ENCODE data around the gene CTXN1. TPM values are rescaled to one million over a fixed set of nuclear protein-coding genes. Genes with fewer than 3 reads are reported as not detected.
A peak's percentile ranks its signal among the peaks of the same experiment; 100 is the strongest.
"Not testable (repeated sequence)": the region's sequence is repeated elsewhere in the genome, so short reads cannot be mapped to it uniquely, and the experiment has no call there.

CTXN1 gene
- total RNA-seq, 2 donors from 2014 or later: 0.78 TPM; not detected in 1

- Mint-ChIP-seq H3K9me3 (no peaks in the 10 kb centered on the region), H3K36me3 (no peaks in the 10 kb centered on the region)
These were observed 5.5 kb upstream of the CTXN1 start for GRCh38 chr19:7931221-7932061.

GRCh38 chr19:7930765-7931164 lies 4.8 kb upstream of the CTXN1 start:
- Mint-ChIP-seq H3K27ac (peak overlapping the region; percentile 65 to 75), H3K36me3 (no peaks in the 10 kb centered on the region), H3K9me3 (no peaks in the 10 kb centered on the region)
- DNase-seq (ENCODE audit: low spot score in 2 of 2) (no peak), ATAC-seq (no peak)

More at GRCh38 chr19:7931221-7932061, 5.5 kb upstream of the CTXN1 start:
- peak overlapping the region in 1 of 2 donors; percentile 75 for H3K27ac Mint-ChIP-seq
- no peak for DNase-seq (ENCODE audit: low spot score in 2 of 2)
- no peak for ATAC-seq

GRCh38 chr19:7930030-7930429 lies 4.1 kb upstream of the CTXN1 start:
- not testable (repeated sequence) for H3K9me3 Mint-ChIP-seq; H3K36me3 Mint-ChIP-seq; DNase-seq (ENCODE audit: low spot score in 2 of 2)
- peak in 1 of 2 donors; percentile 73 for ATAC-seq
- H3K27ac Mint-ChIP-seq: peak overlapping the region; percentile 68 to 75

GRCh38 chr19:7928741-7929701 lies 3.1 kb upstream of the CTXN1 start:
- ATAC-seq: peak; percentile 19 to 47
- Mint-ChIP-seq H3K9me3 (no peaks in the 10 kb centered on the region), H3K36me3 (no peaks in the 10 kb centered on the region), H3K27ac (peak overlapping the region; percentile 52 to 87)
- DNase-seq (ENCODE audit: low spot score in 2 of 2): peak in 1 of 2 donors; percentile 76

- DNase-seq (ENCODE audit: low spot score in 2 of 2) (no peak), ATAC-seq (no peak)
- H3K36me3 Mint-ChIP-seq: no peaks in the 10 kb centered on the region
- H3K27ac Mint-ChIP-seq: peak overlapping the region in 1 of 2 donors; percentile 52
- no peaks in the 10 kb centered on the region for H3K9me3 Mint-ChIP-seq
These were observed 2.4 kb upstream of the CTXN1 start for GRCh38 chr19:7928334-7928706.

- no peaks in the 10 kb centered on the region for H3K36me3 Mint-ChIP-seq
- no peaks in the 10 kb centered on the region for H3K9me3 Mint-ChIP-seq
- DNase-seq (ENCODE audit: low spot score in 2 of 2) (no peak), ATAC-seq (no peak)
- H3K27ac Mint-ChIP-seq: no peak overlapping the region
These were observed 1.8 kb upstream of the CTXN1 start for GRCh38 chr19:7927605-7928333.

GRCh38 chr19:7926727-7927604 lies 1.0 kb upstream of the CTXN1 start:
- peak overlapping the region in 1 of 2 donors; percentile 44 for H3K27ac Mint-ChIP-seq
- no peak for ATAC-seq
- no peaks in the 10 kb centered on the region for H3K9me3 Mint-ChIP-seq

GRCh38 chr19:7925171-7925851 lies 624 bp downstream of the CTXN1 start:
- Mint-ChIP-seq H3K9me3 (no peaks in the 10 kb centered on the region), H3K27ac (no peak overlapping the region), H3K36me3 (no peaks in the 10 kb centered on the region)
- ATAC-seq (peak in 1 of 2 donors; percentile 48), DNase-seq (ENCODE audit: low spot score in 2 of 2) (peak in 1 of 2 donors; percentile 90)

More at GRCh38 chr19:7926727-7927604, 1.0 kb upstream of the CTXN1 start:
- DNase-seq (ENCODE audit: low spot score in 2 of 2): no peak
- H3K36me3 Mint-ChIP-seq: no peaks in the 10 kb centered on the region

GRCh38 chr19:7924651-7925170 lies 1.2 kb downstream of the CTXN1 start:
- DNase-seq (ENCODE audit: low spot score in 2 of 2) (no peak), ATAC-seq (no peak)
- H3K36me3 Mint-ChIP-seq: peaks cover 0 to 3% of the 10 kb centered on the region in 2 donors
- H3K27ac Mint-ChIP-seq: no peak overlapping the region
- no peaks in the 10 kb centered on the region for H3K9me3 Mint-ChIP-seq

GRCh38 chr19:7924241-7924640 lies 1.7 kb downstream of the CTXN1 start:
- no peak for ATAC-seq
- no peak for DNase-seq (ENCODE audit: low spot score in 2 of 2)
- Mint-ChIP-seq H3K36me3 (peaks cover 0 to 4% of the 10 kb centered on the region in 2 donors), H3K9me3 (no peaks in the 10 kb centered on the region), H3K27ac (no peak overlapping the region)

- ATAC-seq: no peak
- H3K9me3 Mint-ChIP-seq: no peaks in the 10 kb centered on the region
- H3K36me3 Mint-ChIP-seq: peaks cover 0 to 4% of the 10 kb centered on the region in 2 donors
- DNase-seq (ENCODE audit: low spot score in 2 of 2): no peak
- H3K27ac Mint-ChIP-seq: peak overlapping the region in 1 of 2 donors; percentile 29
These were observed 2.4 kb downstream of the CTXN1 start for GRCh38 chr19:7923295-7924191.

- Mint-ChIP-seq H3K9me3 (no peaks in the 10 kb centered on the region), H3K36me3 (peaks cover 0 to 4% of the 10 kb centered on the region in 2 donors), H3K27ac (no peak overlapping the region)
- DNase-seq (ENCODE audit: low spot score in 2 of 2) (no peak), ATAC-seq (no peak)
These were observed 3.1 kb downstream of the CTXN1 start for GRCh38 chr19:7922836-7923195.

GRCh38 chr19:7921967-7922835 lies 3.7 kb downstream of the CTXN1 start:
- H3K27ac Mint-ChIP-seq: no peak overlapping the region

More at GRCh38 chr19:7921967-7922835, 3.7 kb downstream of the CTXN1 start:
- no peak for DNase-seq (ENCODE audit: low spot score in 2 of 2)
- no peaks in the 10 kb centered on the region for H3K9me3 Mint-ChIP-seq
- peaks cover 0 to 4% of the 10 kb centered on the region in 2 donors for H3K36me3 Mint-ChIP-seq
- ATAC-seq: no peak
